Kidney capillary endothelial cell (primary cell): ENCODE measurements around the gene PHYHD1.

Source experiments
- DNase-seq: peaks from one replicate; pipeline ENCODE4 v3.0.0-alpha.2; 2018; ENCODE audit warnings: low spot score

The PHYHD1 gene

GRCh38 chr9:128920381-128921058, at the start of gene PHYHD1:
Gene PHYHD1, plus strand, starts transcription at chr9:128920982. Its CDS starts 1,342 bp downstream, at chr9:128922324.
- DNase-seq = no peak

- DNase-seq = no peak
These were observed 42.9 kb upstream of the PHYHD1 start for GRCh38 chr9:128877852-128878251.

- peak; percentile 90 for DNase-seq
These were observed 38.7 kb upstream of the PHYHD1 start, which contains the start of the genes KYAT1 and LRRC8A for GRCh38 chr9:128881884-128882676. Gene KYAT1, minus strand, starts transcription at chr9:128881950. Its CDS starts 36,545 bp downstream, at chr9:128845405. Gene LRRC8A, plus strand, starts transcription at chr9:128882133. Its CDS starts 25,032 bp downstream, at chr9:128907165.

- peak; percentile 48 for DNase-seq
These were observed 37.8 kb upstream of the PHYHD1 start for GRCh38 chr9:128882677-128883603.

GRCh38 chr9:128884164-128884563, 36.6 kb upstream of the PHYHD1 start:
- no peak for DNase-seq

- DNase-seq = no peak
These were observed 35.4 kb upstream of the PHYHD1 start for GRCh38 chr9:128885376-128885775.

GRCh38 chr9:128885798-128886197, 35.0 kb upstream of the PHYHD1 start:
- DNase-seq = no peak

- DNase-seq = no peak
These were observed 34.4 kb upstream of the PHYHD1 start for GRCh38 chr9:128886211-128886891.

- DNase-seq = no peak
These were observed 33.7 kb upstream of the PHYHD1 start for GRCh38 chr9:128887049-128887448.

- DNase-seq = peak; percentile 51
These were observed 32.9 kb upstream of the PHYHD1 start for GRCh38 chr9:128887914-128888350.

GRCh38 chr9:128891321-128892220, 29.2 kb upstream of the PHYHD1 start:
- DNase-seq = no peak

- peak; percentile 77 for DNase-seq
These were observed 28.4 kb upstream of the PHYHD1 start for GRCh38 chr9:128892221-128892921.

GRCh38 chr9:128893354-128893753, 27.4 kb upstream of the PHYHD1 start:
- DNase-seq = no peak

- DNase-seq = no peak
These were observed 26.0 kb upstream of the PHYHD1 start for GRCh38 chr9:128894764-128895163.

- DNase-seq = no peak
These were observed 25.2 kb upstream of the PHYHD1 start for GRCh38 chr9:128895556-128895955.

GRCh38 chr9:128898382-128898781, 22.4 kb upstream of the PHYHD1 start:
- DNase-seq = no peak

GRCh38 chr9:128898845-128899565, 21.8 kb upstream of the PHYHD1 start:
- no peak for DNase-seq

- DNase-seq = no peak
These were observed 21.0 kb upstream of the PHYHD1 start for GRCh38 chr9:128899566-128900322.
